GM12878 (cell line): ENCODE results near the gene XPNPEP3. TPM values are rescaled to one million over a fixed set of nuclear protein-coding genes. Genes with fewer than 3 reads are reported as not detected.

Experiments used
- ATAC-seq: fragments of 200-7000 bp; cut with Tn5 transposase; 3 replicates; pipeline ENCODE4 v1.9.1; 2020; ENCODE audit warnings: mild to moderate bottlenecking, moderate library complexity
- BruUV-seq: library from RNA; stranded (reverse); fragments of 400-500 nt; replicated peaks from 2 replicates; lab custom pipeline; 2021; lab: Mats Ljungman, UMichigan
- CTCF ChIA-PET: fragments of 300-600 bp; sonication (Branson Sonifier 250); formaldehyde crosslinking; extraction: SDS; loops from one replicate; lab custom pipeline; 2021; ENCODE audit warnings: inconsistent platforms; lab: Yijun Ruan, JAX
- POLR2A ChIA-PET: fragments of 350-600 bp; formaldehyde crosslinking; extraction: SDS; loops from one replicate; lab custom pipeline; 2021; ENCODE audit warnings: inconsistent platforms; lab: Charles Lee
- RAD21 ChIA-PET: fragments of 300-600 bp; sonication (Branson Sonifier 250); formaldehyde crosslinking; loops from one replicate; lab custom pipeline; 2023; ENCODE audit warnings: antibody characterized with exemption; ENCODE audit not compliant: unreplicated experiment; lab: Charles Lee
- SMC1A ChIA-PET: fragments of 300-600 bp; sonication (Branson Sonifier 250); formaldehyde crosslinking; loops from one replicate; lab custom pipeline; 2023; ENCODE audit not compliant: unreplicated experiment, uncharacterized antibody; lab: Charles Lee
- DNase-seq: peaks from one replicate; pipeline ENCODE4 v3.0.0-alpha.2; 2011; ENCODE audit warnings: low read depth, low spot score
- FAIRE-seq: peaks from 3 replicates; lab custom pipeline; 2011; peaks lifted over from hg19 to GRCh38; lab: Jason Lieb, UNC
- H2AFZ ChIP-seq: 2 replicates; pipeline ENCODE4 v1.6.0; 2011; ENCODE audit warnings: low read depth, low read length, control low read depth; ENCODE audit not compliant: control insufficient read depth
- H3K27ac ChIP-seq: 2 replicates; pipeline ENCODE4 v1.5.1; 2011; ENCODE audit warnings: control low read depth; ENCODE audit not compliant: control insufficient read depth, insufficient read depth
- H3K27me3 ChIP-seq, 2 experiments: replicated peaks in 1 of 2; 2 replicates each; pipeline versions ENCODE4 v1.6.0 to v1.6.1; 2011; ENCODE audit warnings: low read length in 1 of 2; ENCODE audit not compliant: control insufficient read depth in 2 of 2, insufficient read depth in 2 of 2
- H3K36me3 ChIP-seq, 2 experiments: 2 replicates each; pipeline ENCODE4 v1.5.1; 2011; ENCODE audit warnings: low read length in 1 of 2; ENCODE audit not compliant: control insufficient read depth in 2 of 2, insufficient read depth in 2 of 2
- H3K4me1 ChIP-seq: 2 replicates; pipeline ENCODE4 v1.6.1; 2011; ENCODE audit warnings: mild to moderate bottlenecking, low read length, moderate library complexity, mixed read lengths; ENCODE audit not compliant: control insufficient read depth, insufficient read depth
- H3K4me2 ChIP-seq: 2 replicates; pipeline ENCODE4 v1.6.0; 2011; ENCODE audit warnings: control low read depth; ENCODE audit not compliant: control insufficient read depth, insufficient read depth
- H3K4me3 ChIP-seq: fragments of 200-600 bp; sonication (generic); 2 replicates; pipeline ENCODE4 v1.5.1; 2016
- H3K79me2 ChIP-seq: 2 replicates; pipeline ENCODE4 v1.6.0; 2011; ENCODE audit warnings: low read length; ENCODE audit not compliant: control insufficient read depth, insufficient read depth
- H3K9ac ChIP-seq: 2 replicates; pipeline ENCODE4 v1.8.0; 2011; ENCODE audit warnings: low read length, control low read depth, mixed read lengths; ENCODE audit not compliant: control insufficient read depth, insufficient read depth
- H3K9me3 ChIP-seq: replicated peaks from 3 replicates; pipeline ENCODE4 v1.5.1; 2011; ENCODE audit warnings: mild to moderate bottlenecking, low read length; ENCODE audit not compliant: control insufficient read depth, insufficient read depth
- H4K20me1 ChIP-seq: 2 replicates; pipeline ENCODE4 v1.6.0; 2011; ENCODE audit not compliant: control insufficient read depth, insufficient read depth
- BHLHE40 ChIP-seq, 2 experiments: fragments of 450-650 bp in 1 of 2; IDR thresholded peaks; 2 replicates each; pipeline ENCODE4 v1.6.1; 2011 to 2017; ENCODE audit warnings: low read depth in 2 of 2, borderline replicate concordance in 1 of 2, improper control_type of control experiment in 1 of 2, low read length in 1 of 2, mild to moderate bottlenecking in 1 of 2
- MTA3 ChIP-seq: IDR thresholded peaks from 2 replicates; pipeline ENCODE4 v1.6.1; 2012; ENCODE audit warnings: low read length, inconsistent platforms, borderline replicate concordance
- NRF1 ChIP-seq: conservative IDR thresholded peaks from 2 replicates; pipeline ENCODE4 v1.6.1; 2011; ENCODE audit warnings: mild to moderate bottlenecking, low read depth, low read length, improper control_type of control experiment
- POLR2AphosphoS5 ChIP-seq: IDR thresholded peaks from 2 replicates; pipeline ENCODE4 v1.6.1; 2011; ENCODE audit warnings: mild to moderate bottlenecking, low read length, inconsistent platforms
- RUNX3 ChIP-seq: IDR thresholded peaks from 2 replicates; pipeline ENCODE4 v1.6.1; 2012; ENCODE audit warnings: low read length, inconsistent platforms
- TBL1XR1 ChIP-seq: IDR thresholded peaks from 2 replicates; pipeline ENCODE4 v1.6.1; 2012; ENCODE audit warnings: low read depth, low read length, improper control_type of control experiment
- WGBS: methylation state at CpG from one replicate; pipeline ENCODE4 v1.1.6; 2016; ENCODE audit warnings: low lambda C conversion rate; ENCODE audit not compliant: insufficient replicate concordance, insufficient coverage; ENCODE audit errors: missing lambda C conversion rate; 5-methylcytosine and 5-hydroxymethylcytosine counted together
- in situ Hi-C: fragments of 300-500 bp; cut with MboI; formaldehyde crosslinking; loops from 9 replicates; pipeline ENCODE4 v1.14.3; 2018; ENCODE audit warnings: mixed read lengths
- intact Hi-C: fragments of 100-400 bp; cut with micrococcal nuclease; formaldehyde crosslinking; loops from one replicate; pipeline ENCODE4 v1.14.2; 2022; ENCODE audit not compliant: unreplicated experiment
- polyA plus RNA-seq, 11 experiments: library from polyadenylated mRNA; depleted of rRNA in 4 of 11; unstranded in 6 of 11; stranded (reverse) in 5 of 11; fragments of >200 nt; fragmentation: Nextera tagmentation in 4 of 11; fragmentation: Illumina TruSeq in 1 of 11; extraction: Ambion mirVana in 4 of 11; extraction: Trizol in 1 of 11; gene quantifications; 1 replicate in 1 of 11; 2 replicates in 10 of 11; pipeline versions ENCODE4 v1.2.1 to v1.2.3, GENCODE V29; 2011 to 2016; ENCODE audit warnings: inconsistent platforms in 2 of 11, missing spikeins in 2 of 11, low read depth in 1 of 11
- total RNA-seq, 4 experiments: library from RNA; depleted of rRNA in 3 of 4; stranded (reverse); fragments of >200 nt in 3 of 4; fragmentation: Illumina TruSeq in 1 of 4; extraction: Trizol in 1 of 4; gene quantifications; 2 replicates each; pipeline versions ENCODE4 v1.2.1 to v1.2.3, GENCODE V29; 2013 to 2021

The XPNPEP3 gene
- total and polyA plus RNA-seq, 10 of the 15 experiments (the other 5 are each of a cell fraction or from before 2014, with no cell fraction given), result 6.7 to 19.9 (median 11.7) TPM

DNA sequence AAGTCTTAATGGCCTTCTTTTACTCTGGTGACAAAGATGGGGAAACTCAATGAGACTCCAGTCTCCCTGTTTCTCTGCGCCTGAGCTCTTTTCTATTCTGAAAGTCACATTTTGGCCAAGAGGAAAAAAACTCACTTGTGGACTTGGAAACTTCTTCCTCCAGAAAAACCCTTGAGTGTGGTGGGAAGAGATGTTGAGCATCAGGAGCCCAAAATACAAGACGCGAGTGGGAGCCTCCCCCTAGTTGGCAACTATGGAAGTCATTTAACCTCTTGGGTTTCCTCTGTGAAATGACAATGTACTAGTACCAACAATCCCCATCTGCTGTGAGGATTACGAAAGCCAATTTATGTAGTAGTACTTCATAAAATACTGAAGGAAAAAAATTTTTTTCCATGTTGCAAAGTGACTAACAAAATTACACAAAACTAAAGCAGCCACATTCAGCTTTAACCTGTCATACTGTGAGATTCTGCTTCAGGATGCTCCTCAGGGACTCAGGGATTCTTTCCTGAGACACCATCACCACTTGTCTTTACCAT, 37.3 kb upstream of the XPNPEP3 start:
- Histone ChIP-seq H3K79me2 (peaks cover 41% of the 10 kb centered on the region), H3K4me1 (no peaks in the 10 kb centered on the region), H3K27me3 (no peaks in the 10 kb centered on the region), H3K4me2 (peak overlapping the region; percentile 93), H3K9ac (peak overlapping the region; percentile 68), H3K9me3 (no peaks in the 10 kb centered on the region), H4K20me1 (no peaks in the 10 kb centered on the region), H3K4me3 (peak overlapping the region; percentile 89), H3K36me3 (peaks cover 0 to 9% of the 10 kb centered on the region in 2 experiments; a peak in 1 of 4 replicates), H3K27ac (peak overlapping the region; percentile 64), H2AFZ (peak overlapping the region; percentile 94)
- BruUV-seq, result TSS peak; percentile 66
- 0 out of 2 replicates have a peak, but pooled peaks have one; percentile 3 for TF ChIP-seq RUNX3
- no peak for TF ChIP-seq BHLHE40 (IDR thresholded peaks at IDR 0.05; ENCODE audit: borderline replicate concordance in 1 of 2, low read depth in 2 of 2, low read length in 1 of 2)
- no peak for TF ChIP-seq POLR2AphosphoS5
- no peak for TF ChIP-seq TBL1XR1
- TF ChIP-seq MTA3, result 0 out of 2 replicates have a peak, but pooled peaks have one; percentile 8
- TF ChIP-seq NRF1, result no peak
- ATAC-seq, result no peak
- SMC1A ChIA-PET, result interaction anchor here (1.0 to 2.0 kb wide), 3 partner anchors 17 to 79 kb away, joined by 3 to 6 read pairs (median 3); no protein-coding TSS in a partner anchor
- FAIRE-seq, result no peak
- RAD21 ChIA-PET, result interaction anchor here (0.7 kb wide), 1 partner anchor 79 kb away, joined by 4 read pairs; no protein-coding TSS in a partner anchor
- CTCF ChIA-PET, result interaction anchor here (0.6 to 4.1 kb wide), 6 partner anchors 11 to 137 kb away, joined by 3 to 18 read pairs (median 3); partner anchors contain the start of genes ST13 and XPNPEP3
- DNase-seq, result no peak
- POLR2A ChIA-PET, result interaction anchor here (4.6 kb wide), 1 partner anchor 35 kb away, joined by 41 read pairs; the partner anchor contains the start of genes ST13 and XPNPEP3
- in situ Hi-C loops, result no loop called here
- 6% methylated on average over 4 of the region's 4 CpGs for WGBS
- intact Hi-C loops, result loop anchor here (5.0 kb wide), 1 partner anchor 137 kb away; no protein-coding TSS in a partner anchor
